OCI-LY1 (cell line): ENCODE results near the gene EFCAB13.

ENCODE experiments used
- EZH2 ChIP-seq: fragments of 200-600 bp; sonication (generic), shearing (Covaris generic); IDR thresholded peaks from 2 replicates; pipeline ENCODE4 v1.8.0; 2017; ENCODE audit warnings: borderline replicate concordance, mixed run types, mild to moderate bottlenecking, antibody characterized with exemption, low read length, moderate library complexity, mixed read lengths
- TF ChIP-seq, protein P1 (sequence below): fragments of 200-600 bp; sonication (generic), shearing (Covaris generic); IDR thresholded peaks from 2 replicates; pipeline ENCODE4 v1.5.1; 2017; ENCODE audit warnings: mild to moderate bottlenecking, antibody characterized with exemption, low read length, moderate library complexity, mixed read lengths

DNA sequence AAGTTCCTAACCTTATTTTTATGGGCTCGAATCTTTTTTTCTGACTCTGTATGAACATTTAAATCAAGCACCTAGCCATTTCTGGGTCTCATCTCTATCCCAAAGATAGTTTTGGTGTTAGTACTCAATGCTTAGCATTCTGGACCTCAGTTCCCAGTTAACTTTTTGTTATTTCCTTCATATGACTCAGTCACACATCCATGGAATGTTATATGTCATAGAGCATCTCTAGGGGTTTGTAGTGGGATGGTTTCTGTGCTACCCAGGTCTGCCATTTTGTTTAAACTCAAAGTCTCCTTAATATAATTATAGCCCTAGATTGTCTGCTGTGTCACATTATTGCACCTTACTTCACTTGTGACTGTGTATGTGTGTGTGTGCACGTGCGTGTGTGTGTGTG is 90.1 kb downstream of the EFCAB13 start:
- TF ChIP-seq, protein P1, sequence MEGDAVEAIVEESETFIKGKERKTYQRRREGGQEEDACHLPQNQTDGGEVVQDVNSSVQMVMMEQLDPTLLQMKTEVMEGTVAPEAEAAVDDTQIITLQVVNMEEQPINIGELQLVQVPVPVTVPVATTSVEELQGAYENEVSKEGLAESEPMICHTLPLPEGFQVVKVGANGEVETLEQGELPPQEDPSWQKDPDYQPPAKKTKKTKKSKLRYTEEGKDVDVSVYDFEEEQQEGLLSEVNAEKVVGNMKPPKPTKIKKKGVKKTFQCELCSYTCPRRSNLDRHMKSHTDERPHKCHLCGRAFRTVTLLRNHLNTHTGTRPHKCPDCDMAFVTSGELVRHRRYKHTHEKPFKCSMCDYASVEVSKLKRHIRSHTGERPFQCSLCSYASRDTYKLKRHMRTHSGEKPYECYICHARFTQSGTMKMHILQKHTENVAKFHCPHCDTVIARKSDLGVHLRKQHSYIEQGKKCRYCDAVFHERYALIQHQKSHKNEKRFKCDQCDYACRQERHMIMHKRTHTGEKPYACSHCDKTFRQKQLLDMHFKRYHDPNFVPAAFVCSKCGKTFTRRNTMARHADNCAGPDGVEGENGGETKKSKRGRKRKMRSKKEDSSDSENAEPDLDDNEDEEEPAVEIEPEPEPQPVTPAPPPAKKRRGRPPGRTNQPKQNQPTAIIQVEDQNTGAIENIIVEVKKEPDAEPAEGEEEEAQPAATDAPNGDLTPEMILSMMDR = no peak
- TF ChIP-seq EZH2 = no peak
